ENCODE results near the gene AOC3.

DNA sequence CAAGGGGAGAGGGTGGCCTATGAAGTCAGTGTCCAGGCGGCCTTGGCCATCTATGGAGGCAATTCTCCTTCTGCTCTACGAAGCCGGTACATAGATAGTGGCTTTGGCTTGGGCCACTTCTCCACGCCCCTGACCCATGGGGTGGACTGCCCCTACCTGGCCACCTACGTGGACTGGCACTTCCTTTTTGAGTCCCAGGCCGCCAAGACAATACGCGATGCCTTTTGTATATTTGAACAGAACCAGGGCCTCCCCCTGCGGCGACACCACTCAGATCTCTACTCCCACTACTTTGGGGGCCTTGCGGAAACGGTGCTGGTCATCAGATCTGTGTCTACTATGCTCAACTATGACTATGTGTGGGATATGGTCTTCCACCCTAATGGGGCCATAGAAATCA lies 17.3 kb downstream of the AOC3 start:
- TF ChIP-seq POLR2A (IDR thresholded peaks at IDR 0.05; ENCODE audit: low read length) (no peak), GATA1 (IDR thresholded peaks at IDR 0.05; ENCODE audit: low read depth, low read length) (no peak)
